ENCODE measurements around the gene DACT2. TPM values are rescaled to one million over a fixed set of nuclear protein-coding genes. Genes with fewer than 3 reads are reported as not detected.

DACT2 gene
- total and polyA plus RNA-seq, 9 of the 15 experiments (the other 6 are each of a cell fraction or from before 2014, with no cell fraction given) = not detected

DNA sequence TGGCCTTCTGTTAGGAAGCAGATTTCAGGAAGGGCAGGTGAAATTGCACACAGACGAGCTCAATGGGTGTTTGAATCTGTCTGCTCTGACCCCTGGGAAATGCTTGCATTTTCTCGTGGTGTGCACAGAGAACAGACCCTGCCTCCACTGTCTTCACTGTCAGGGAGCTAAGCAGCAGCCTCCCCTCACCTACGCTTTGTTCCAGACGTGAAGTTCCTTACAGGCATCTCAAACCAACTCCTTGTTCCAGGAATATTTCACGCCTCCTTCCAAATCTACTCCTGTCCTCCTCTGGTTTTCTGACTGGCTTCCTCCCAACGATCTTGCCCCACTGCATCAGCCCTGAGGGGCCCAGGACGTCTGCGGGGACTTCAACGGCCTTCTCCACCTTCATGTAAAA, 13.7 kb downstream of the DACT2 start:
- no peaks in the 10 kb centered on the region for H3K9me3 ChIP-seq (replicated peaks; ENCODE audit: control insufficient read depth, insufficient read depth, low read depth, low read length)
- H3K4me1 ChIP-seq (replicated peaks in 1 of 2; ENCODE audit: control insufficient read depth in 2 of 2, insufficient read depth in 2 of 2, low read length in 2 of 2) = peaks cover 0 to 13% of the 10 kb centered on the region in 2 experiments; a peak in 1 of 5 replicates
- no peak overlapping the region for H2AFZ ChIP-seq (ENCODE audit: low read depth, low read length)
- ChIA-PET POLR2A (interaction anchor here (0.6 to 0.7 kb wide), 2 partner anchors 15 to 54 kb away, joined by 3 to 4 read pairs; no protein-coding TSS in a partner anchor), CTCF (ENCODE audit: low intra/inter-chr PET ratio) (no interaction called here)
- FAIRE-seq (no peak), DNase-seq (ENCODE audit: extremely low read depth in 1 of 4, low spot score in 3 of 4) (no peak), ATAC-seq (no peak)
- H3K4me2 ChIP-seq (ENCODE audit: insufficient read depth, low read length) = no peak overlapping the region
- no TSS peak for BruUV-seq (replicated peaks)
- no peaks in the 10 kb centered on the region for H3K36me3 ChIP-seq (ENCODE audit: control insufficient read depth, insufficient read depth, low read length)
- 0% methylated on average over 9 of the region's 9 CpGs for WGBS (ENCODE audit: insufficient coverage, low coverage, missing lambda C conversion rate)
- intact Hi-C loops (cut with micrococcal nuclease) = no loop called here
- in situ Hi-C loops (cut with MboI) = no loop called here
- no peaks in the 10 kb centered on the region for H3K79me2 ChIP-seq (ENCODE audit: control insufficient read depth, insufficient read depth, low read length)
- no peak overlapping the region for H3K9ac ChIP-seq (ENCODE audit: insufficient read depth in 1 of 2, low read depth in 2 of 2, low read length in 2 of 2)
- peaks cover 2% of the 10 kb centered on the region for H3K9me1 ChIP-seq (ENCODE audit: control insufficient read depth, insufficient read depth, low read length)
- H3K4me3 ChIP-seq = no peak overlapping the region
- H3K27ac ChIP-seq (ENCODE audit: extremely low read depth, low read depth, low read length) = no peak overlapping the region
- peaks cover 7% of the 10 kb centered on the region for H4K20me1 ChIP-seq (replicated peaks; ENCODE audit: control insufficient read depth, insufficient read depth, low read length)
- peaks cover 64 to 93% of the 10 kb centered on the region in 2 experiments for H3K27me3 ChIP-seq (ENCODE audit: control insufficient read depth in 2 of 2, insufficient read depth in 2 of 2, low read length in 2 of 2)
- no peak for TF ChIP-seq TSC22D4 (tag; IDR thresholded peaks at IDR 0.05)
- no peak for TF ChIP-seq ZC3H8 (IDR thresholded peaks at IDR 0.05)
- no peak for TF ChIP-seq ELK1 (CRISPR knock-in tag; IDR thresholded peaks at IDR 0.05)
- TF ChIP-seq CTBP1 (IDR thresholded peaks at IDR 0.05; ENCODE audit: borderline replicate concordance) = no peak
- no peak for TF ChIP-seq SMC3 (conservative IDR thresholded peaks at IDR 0.05; ENCODE audit: insufficient read depth, low read depth, low read length)
- no peak for TF ChIP-seq RNF2 (IDR thresholded peaks at IDR 0.05)
- TF ChIP-seq, protein P1, sequence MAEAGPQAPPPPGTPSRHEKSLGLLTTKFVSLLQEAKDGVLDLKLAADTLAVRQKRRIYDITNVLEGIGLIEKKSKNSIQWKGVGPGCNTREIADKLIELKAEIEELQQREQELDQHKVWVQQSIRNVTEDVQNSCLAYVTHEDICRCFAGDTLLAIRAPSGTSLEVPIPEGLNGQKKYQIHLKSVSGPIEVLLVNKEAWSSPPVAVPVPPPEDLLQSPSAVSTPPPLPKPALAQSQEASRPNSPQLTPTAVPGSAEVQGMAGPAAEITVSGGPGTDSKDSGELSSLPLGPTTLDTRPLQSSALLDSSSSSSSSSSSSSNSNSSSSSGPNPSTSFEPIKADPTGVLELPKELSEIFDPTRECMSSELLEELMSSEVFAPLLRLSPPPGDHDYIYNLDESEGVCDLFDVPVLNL (CRISPR knock-in tag; IDR thresholded peaks at IDR 0.05; ENCODE audit: low read depth) = no peak
- no peak for TF ChIP-seq MTA2 (IDR thresholded peaks at IDR 0.05; ENCODE audit: low read depth)
- TF ChIP-seq FOXJ3 (CRISPR knock-in tag; IDR thresholded peaks at IDR 0.05) = no peak
- no peak for TF ChIP-seq ZFP36 (IDR thresholded peaks at IDR 0.05; ENCODE audit: low read depth, low read length, partially characterized antibody)
- no peak for TF ChIP-seq ARID3A (IDR thresholded peaks at IDR 0.05; ENCODE audit: borderline replicate concordance, low read depth, low read length)
- no peak for TF ChIP-seq CLOCK (CRISPR knock-in tag; IDR thresholded peaks at IDR 0.05; ENCODE audit: borderline replicate concordance)
- no peak for TF ChIP-seq LCOR (CRISPR knock-in tag; IDR thresholded peaks at IDR 0.05)
- TF ChIP-seq TOE1 (IDR thresholded peaks at IDR 0.05; ENCODE audit: borderline replicate concordance) = no peak
- no peak for TF ChIP-seq TOE1 (CRISPR knock-in tag; IDR thresholded peaks at IDR 0.05; ENCODE audit: borderline replicate concordance, low read depth)
- TF ChIP-seq POLR2H (tag; IDR thresholded peaks at IDR 0.05; ENCODE audit: low read depth) = no peak
- no peak for TF ChIP-seq ELF2 (CRISPR knock-in tag; IDR thresholded peaks at IDR 0.05)
